ENCODE measurements around the gene ARV1. TPM values are rescaled to one million over a fixed set of nuclear protein-coding genes. Genes with fewer than 3 reads are reported as not detected.
"Not testable (repeated sequence)": the region's sequence is repeated elsewhere in the genome, so short reads cannot be mapped to it uniquely, and the experiment has no call there.

ARV1 gene
- total and polyA plus RNA-seq, 2 experiments from 2014 or later: 10.4 to 20.0 TPM

GRCh38 chr1:231000639-231001038, 21.7 kb downstream of the ARV1 start:
- Mint-ChIP-seq H3K4me1 (no peaks in the 10 kb centered on the region), H3K27me3 (ENCODE audit: insufficient read depth, low read depth, poor library complexity) (peaks cover 1% of the 10 kb centered on the region), H3K36me3 (ENCODE audit: low read depth) (peaks cover 39% of the 10 kb centered on the region), H3K4me3 (no peak overlapping the region), H3K9me3 (peaks cover 35% of the 10 kb centered on the region), H3K27ac (no peak overlapping the region)
- H4K20me1 ChIP-seq (replicated peaks; ENCODE audit: insufficient read depth): no peaks in the 10 kb centered on the region; the same call in 1 of the 2 replicates
- TF ChIP-seq ZNF114 (CRISPR knock-in tag; IDR thresholded peaks at IDR 0.05) (no peak), NANOG (IDR thresholded peaks at IDR 0.05; ENCODE audit: borderline replicate concordance) (no peak)
- no peak overlapping the region for H2AFZ ChIP-seq
- H3K4me1 ChIP-seq (ENCODE audit: insufficient read depth): no peaks in the 10 kb centered on the region
- H3K79me2 ChIP-seq (replicated peaks; ENCODE audit: insufficient read depth): no peaks in the 10 kb centered on the region
- no peak overlapping the region for H3K4me2 ChIP-seq
- no peaks in the 10 kb centered on the region for H3K27me3 ChIP-seq (ENCODE audit: insufficient read depth)
- H3K9me2 ChIP-seq (ENCODE audit: insufficient read depth): no peaks in the 10 kb centered on the region
- H3K36me3 ChIP-seq (ENCODE audit: insufficient read depth): 0 out of 2 replicates have a peak, but pooled peaks cover 6% of the 10 kb centered on the region
- no peaks in the 10 kb centered on the region for H3F3A ChIP-seq (replicated peaks; ENCODE audit: low read depth)
- DNase-seq (ENCODE audit: low spot score): no peak
- H3K27ac ChIP-seq (ENCODE audit: low read depth): no peak overlapping the region
- no peak overlapping the region for H3K4me3 ChIP-seq
- ATAC-seq: no peak

GRCh38 chr1:231001892-231002291, 23.0 kb downstream of the ARV1 start:
- Histone ChIP-seq H3F3A (replicated peaks; ENCODE audit: low read depth) (no peaks in the 10 kb centered on the region), H2AFZ (no peak overlapping the region), H4K20me1 (replicated peaks; ENCODE audit: insufficient read depth) (no peaks in the 10 kb centered on the region), H3K27me3 (ENCODE audit: insufficient read depth) (no peaks in the 10 kb centered on the region), H3K4me3 (no peak overlapping the region), H3K79me2 (replicated peaks; ENCODE audit: insufficient read depth) (no peaks in the 10 kb centered on the region), H3K27ac (ENCODE audit: low read depth) (no peak overlapping the region), H3K4me1 (ENCODE audit: insufficient read depth) (no peaks in the 10 kb centered on the region), H3K4me2 (no peak overlapping the region), H3K36me3 (ENCODE audit: insufficient read depth) (0 out of 2 replicates have a peak, but pooled peaks cover 6% of the 10 kb centered on the region), H3K9me2 (ENCODE audit: insufficient read depth) (no peaks in the 10 kb centered on the region)
- peaks cover 1% of the 10 kb centered on the region for H3K27me3 Mint-ChIP-seq (ENCODE audit: insufficient read depth, low read depth, poor library complexity)
- H3K9me3 Mint-ChIP-seq: peaks cover 48% of the 10 kb centered on the region
- H3K27ac Mint-ChIP-seq: no peak overlapping the region
- TF ChIP-seq POLR2AphosphoS5 (IDR thresholded peaks at IDR 0.05; ENCODE audit: low read depth) (no peak), REST (IDR thresholded peaks at IDR 0.05; ENCODE audit: unreplicated experiment) (no peak), ZNF114 (CRISPR knock-in tag; IDR thresholded peaks at IDR 0.05) (no peak), NANOG (IDR thresholded peaks at IDR 0.05; ENCODE audit: borderline replicate concordance) (no peak)
- H3K4me3 Mint-ChIP-seq: no peak overlapping the region
- H3K4me1 Mint-ChIP-seq: no peaks in the 10 kb centered on the region
- no peak for DNase-seq (ENCODE audit: low spot score)
- no peak for ATAC-seq
- peaks cover 36% of the 10 kb centered on the region for H3K36me3 Mint-ChIP-seq (ENCODE audit: low read depth)

- not testable (repeated sequence) for H3K4me3 Mint-ChIP-seq; H3K27me3 Mint-ChIP-seq (ENCODE audit: insufficient read depth, low read depth, poor library complexity); H3K4me3 ChIP-seq; H3K79me2 ChIP-seq (replicated peaks; ENCODE audit: insufficient read depth); H3K4me1 Mint-ChIP-seq; ATAC-seq; H3K27ac Mint-ChIP-seq; H3K4me2 ChIP-seq; H3K36me3 ChIP-seq (ENCODE audit: insufficient read depth); H3K27me3 ChIP-seq (ENCODE audit: insufficient read depth); H3K4me1 ChIP-seq (ENCODE audit: insufficient read depth); DNase-seq (ENCODE audit: low spot score); H3F3A ChIP-seq (replicated peaks; ENCODE audit: low read depth); H2AFZ ChIP-seq; H4K20me1 ChIP-seq (replicated peaks; ENCODE audit: insufficient read depth); H3K27ac ChIP-seq (ENCODE audit: low read depth); H3K9me2 ChIP-seq (ENCODE audit: insufficient read depth)
- peaks cover 17% of the 10 kb centered on the region; the same call in 2 of the 3 replicates for H3K36me3 Mint-ChIP-seq (ENCODE audit: low read depth)
- peaks cover 54% of the 10 kb centered on the region for H3K9me3 Mint-ChIP-seq
These were observed 28.6 kb downstream of the ARV1 start for GRCh38 chr1:231007535-231007934.

All from GM23338 (cell line).